IPS-NIHi7 (cell line): ENCODE measurements around the gene ZNF514.
A peak's percentile ranks its signal among the peaks of the same experiment; 100 is the strongest.
"Not testable (repeated sequence)": the region's sequence is repeated elsewhere in the genome, so short reads cannot be mapped to it uniquely, and the experiment has no call there.

Experiments
- DNase-seq: peaks from one replicate; pipeline ENCODE4 v3.0.0; 2012; ENCODE audit warnings: mixed read lengths; ENCODE audit errors: extremely low spot score

Gene ZNF514

DNA sequence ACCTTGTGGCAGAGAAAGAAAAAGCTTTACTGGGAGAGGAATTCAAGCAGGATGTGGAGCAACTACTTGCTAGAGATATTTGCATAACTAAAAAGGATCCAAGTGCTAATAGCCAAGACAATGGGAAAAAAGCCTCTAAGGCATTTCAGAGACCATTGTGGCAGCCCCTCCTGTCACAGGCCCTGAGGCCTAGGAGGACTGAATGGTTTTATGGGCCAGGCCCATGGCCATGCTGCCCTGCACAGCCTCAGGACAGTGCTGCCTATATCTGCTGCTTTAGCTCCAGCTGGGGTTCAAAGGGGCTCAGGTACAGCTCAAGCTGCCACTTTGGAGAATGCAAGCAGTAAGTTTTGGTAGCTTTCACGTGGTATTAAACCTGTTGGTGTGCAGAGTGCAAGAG is 20.9 kb downstream of the ZNF514 start:
- DNase-seq = no peak

DNA sequence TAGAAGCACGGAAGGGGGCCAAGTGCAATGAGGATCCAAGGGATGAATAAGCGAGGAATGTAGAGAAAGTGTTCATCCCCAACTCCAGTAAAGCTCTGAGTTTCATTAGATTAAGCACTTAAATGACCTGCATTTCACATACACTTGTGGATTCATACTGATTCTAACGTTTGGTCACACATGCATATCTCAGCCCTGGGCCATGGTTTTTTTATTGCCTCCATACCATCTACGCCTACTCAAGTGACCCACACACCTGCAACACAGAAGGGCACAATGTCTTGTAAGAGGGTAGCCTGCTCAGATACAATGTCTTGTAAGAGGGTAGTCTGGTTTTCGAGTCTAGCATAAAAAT is 37.5 kb downstream of the ZNF514 start:
- DNase-seq = peak; percentile 9

DNA sequence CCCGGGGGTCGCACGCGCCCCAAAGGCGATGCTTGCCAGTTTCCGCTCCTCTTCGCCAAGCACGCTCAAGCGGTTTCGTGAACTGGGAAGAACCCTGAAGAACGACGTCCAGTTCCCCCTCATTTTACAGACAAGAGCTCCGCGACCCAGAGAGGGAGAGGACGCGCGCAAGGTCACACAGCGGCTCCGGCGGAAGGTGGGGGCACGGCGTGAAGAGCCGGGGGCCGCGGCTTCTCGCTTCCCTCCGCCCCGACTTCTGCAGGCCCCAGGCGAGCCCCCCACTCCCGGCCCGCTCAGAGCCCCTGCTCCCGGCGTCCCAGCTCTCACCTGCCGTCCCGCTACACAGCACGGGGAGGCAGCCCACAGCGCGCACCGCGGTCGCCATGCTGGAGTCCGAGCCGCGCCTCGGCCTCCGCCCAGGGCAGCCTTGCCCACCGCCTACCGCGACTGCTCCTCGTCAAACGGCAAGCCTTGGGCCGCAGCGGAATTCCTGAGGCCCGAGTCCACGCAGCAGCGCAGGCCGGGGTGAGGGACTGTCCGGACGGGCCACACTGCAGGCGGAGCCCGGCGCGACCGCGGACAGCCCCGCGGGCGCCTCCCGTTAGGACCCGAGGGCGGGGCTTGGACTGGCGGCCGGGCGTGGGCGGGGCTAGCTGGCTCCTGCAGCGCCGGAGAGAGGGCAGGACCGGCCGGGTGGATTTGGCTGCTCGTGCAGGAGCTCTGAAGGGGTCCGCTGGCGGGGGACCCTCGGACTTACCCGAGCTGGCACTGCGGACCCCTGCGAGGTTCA is 38.0 kb downstream of the ZNF514 start, which contains the start of gene MRPS5:
Gene MRPS5, minus strand, starts transcription at position 402 of the 790 bp plus-strand sequence. Its CDS starts 17 bp downstream, at position 385.
- peak; percentile 97 for DNase-seq

DNA sequence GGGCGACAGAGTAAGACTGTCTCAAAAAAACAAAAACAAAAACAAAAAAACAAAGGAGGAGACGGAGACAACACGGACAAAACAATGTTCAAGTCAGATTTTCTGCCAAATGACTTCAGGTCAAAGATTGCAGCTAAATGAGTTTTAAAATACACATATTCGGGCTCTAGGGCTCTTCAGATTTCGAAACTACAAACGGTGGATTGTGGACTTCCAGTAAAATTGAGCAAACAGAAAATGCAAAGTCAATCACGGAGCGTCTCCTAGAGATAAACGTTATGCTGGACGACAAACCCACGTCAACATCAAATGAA is 38.6 kb downstream of the ZNF514 start:
- DNase-seq = no peak

DNA sequence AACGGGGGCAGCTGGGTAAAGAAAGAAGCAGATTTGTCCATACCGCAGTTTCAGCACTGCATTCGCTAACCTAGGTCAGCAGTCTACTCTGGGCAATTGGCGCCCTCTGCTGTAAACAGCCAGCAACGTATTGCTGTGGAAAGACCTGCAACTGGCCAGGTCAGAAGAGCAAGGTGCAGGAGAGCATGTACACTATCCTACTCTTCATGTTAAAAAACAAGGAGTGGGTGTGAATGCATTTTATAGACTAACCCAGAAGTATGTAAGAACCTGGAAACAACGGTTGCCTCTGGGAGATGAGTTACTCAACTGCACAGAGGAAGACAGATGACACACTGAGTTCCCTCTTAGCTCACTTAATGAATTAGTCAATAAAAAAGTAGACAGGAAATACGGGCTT is 44.2 kb downstream of the ZNF514 start:
- DNase-seq = peak; percentile 84

DNA sequence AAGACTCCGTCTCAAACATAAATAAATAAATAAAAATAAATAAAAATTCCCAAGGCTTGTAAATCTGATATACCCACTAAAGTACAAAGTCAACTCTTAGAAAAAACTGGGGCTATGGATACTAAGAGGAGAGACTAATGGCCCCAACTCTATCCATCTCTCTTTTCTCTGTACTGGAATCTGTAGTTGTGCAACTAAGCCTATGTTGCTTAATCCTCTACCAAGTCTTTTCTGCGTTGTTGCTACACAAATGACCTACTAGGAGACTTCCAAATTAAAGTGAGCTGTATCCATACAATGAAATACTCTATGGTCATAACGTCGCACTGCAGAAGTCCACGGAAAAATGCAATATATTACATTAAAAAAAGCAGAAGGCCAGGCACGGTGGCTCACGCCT is 46.2 kb downstream of the ZNF514 start:
- DNase-seq = no peak

DNA sequence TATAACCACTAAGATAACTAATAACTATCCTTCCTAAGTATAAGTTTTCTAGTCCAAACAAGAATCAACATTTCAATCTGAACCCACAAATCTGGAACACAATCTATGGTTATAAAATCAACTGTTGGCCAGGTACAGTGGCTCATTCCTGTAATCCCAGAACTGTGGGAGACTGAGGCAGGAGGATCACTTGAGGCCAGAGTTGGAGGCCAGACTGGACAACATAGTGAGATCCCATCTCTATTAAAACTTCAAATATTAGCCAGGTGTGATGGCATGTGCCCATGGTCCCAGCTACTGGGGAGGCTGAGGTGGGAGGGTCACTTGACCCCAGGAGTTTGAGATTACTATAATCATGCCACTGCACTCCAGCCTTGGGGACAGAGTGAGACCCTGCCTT is 49.3 kb downstream of the ZNF514 start:
- no peak for DNase-seq

DNA sequence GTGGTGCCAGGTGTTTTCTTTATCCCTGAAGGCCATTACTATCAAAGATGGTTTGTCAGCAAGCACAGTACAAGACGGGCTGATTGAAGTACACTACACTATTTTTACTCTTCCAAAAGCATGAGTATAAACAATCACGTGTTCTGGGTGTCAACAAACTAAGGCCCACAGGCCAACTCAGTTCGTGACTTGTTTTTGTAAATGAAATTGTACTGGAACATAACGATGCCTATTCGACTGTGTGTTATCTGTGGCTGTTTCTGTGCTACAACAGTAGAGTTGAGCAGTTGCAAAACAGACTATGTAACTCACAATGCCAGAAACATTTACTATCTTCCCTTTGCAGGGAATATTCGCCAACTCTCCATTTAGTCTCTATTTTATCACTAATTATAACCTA is 50.4 kb downstream of the ZNF514 start:
- DNase-seq = no peak

DNA sequence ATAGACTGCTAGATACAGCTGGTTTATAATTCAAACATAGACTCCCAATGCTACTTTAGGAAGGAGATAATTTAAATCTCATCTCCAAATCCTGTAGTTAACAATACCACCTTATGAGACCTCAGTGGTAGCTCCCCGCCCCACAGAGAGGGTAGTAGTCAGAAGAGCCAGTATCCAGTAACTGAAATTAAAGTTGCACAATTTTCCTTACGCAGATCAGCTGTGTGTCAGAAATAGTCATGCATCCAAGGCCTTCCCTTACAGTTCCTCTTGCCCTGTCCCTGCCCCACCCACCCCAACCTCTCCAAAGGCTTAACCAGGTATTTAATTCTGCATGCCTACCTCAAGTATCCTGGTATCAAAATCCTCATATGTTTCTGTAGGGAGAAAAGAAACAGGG is 53.6 kb downstream of the ZNF514 start:
- no peak for DNase-seq

DNA sequence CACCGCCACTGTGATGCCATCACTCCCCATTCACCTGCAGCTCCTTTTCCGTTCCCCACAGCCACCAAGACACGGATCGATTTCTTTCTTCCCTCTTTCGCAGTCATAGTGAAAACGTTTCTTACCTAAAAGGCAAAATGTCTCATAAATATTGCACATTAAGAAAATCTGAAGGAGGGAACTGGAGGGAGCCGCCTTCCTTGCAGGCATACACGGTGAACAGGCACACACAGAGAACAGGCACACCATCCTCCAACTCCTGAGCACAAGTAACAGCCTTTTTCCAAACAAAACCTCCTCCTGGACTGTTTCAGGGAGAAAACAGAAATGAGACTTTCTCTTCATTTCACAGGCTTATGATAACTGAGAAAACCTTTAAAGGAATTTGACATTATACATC is 55.0 kb downstream of the ZNF514 start:
- no peak for DNase-seq

DNA sequence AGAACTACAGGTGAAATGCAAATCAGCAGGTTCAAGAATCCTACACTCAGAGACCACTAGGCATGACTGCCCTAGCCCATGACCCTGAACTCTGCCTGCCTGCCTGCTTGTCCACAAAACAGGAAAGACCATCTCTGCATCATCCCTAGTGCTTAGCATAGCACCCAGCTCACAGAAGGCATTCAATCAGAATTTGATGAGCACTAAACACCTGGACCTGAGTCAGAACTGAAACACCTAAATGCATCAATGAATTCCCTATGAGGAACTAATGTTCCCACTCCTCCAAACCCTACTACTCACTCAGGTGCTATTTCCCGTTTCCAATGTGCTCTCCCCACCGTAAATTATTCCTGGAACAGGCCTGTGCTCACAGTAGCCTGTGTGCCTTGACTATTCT is 59.7 kb downstream of the ZNF514 start:
- no peak for DNase-seq

DNA sequence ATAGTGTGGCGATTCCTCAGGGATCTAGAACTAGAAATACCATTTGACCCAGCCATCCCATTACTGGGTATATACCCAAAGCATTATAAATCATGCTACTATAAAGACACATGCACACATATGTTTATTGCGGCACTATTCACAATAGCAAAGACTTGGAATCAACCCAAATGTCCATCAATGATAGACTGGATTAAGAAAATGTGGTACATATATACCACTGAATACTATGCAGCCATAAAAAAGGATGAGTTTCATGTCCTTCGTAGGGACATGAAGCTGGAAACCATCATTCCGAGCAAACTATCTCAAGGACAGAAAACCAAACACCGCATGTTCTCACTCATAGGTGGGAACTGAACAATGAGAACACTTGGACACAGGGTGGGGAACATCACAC is 61.4 kb downstream of the ZNF514 start:
- DNase-seq = not testable (repeated sequence)
